ENCODE measurements around the gene THSD7A.

DNA sequence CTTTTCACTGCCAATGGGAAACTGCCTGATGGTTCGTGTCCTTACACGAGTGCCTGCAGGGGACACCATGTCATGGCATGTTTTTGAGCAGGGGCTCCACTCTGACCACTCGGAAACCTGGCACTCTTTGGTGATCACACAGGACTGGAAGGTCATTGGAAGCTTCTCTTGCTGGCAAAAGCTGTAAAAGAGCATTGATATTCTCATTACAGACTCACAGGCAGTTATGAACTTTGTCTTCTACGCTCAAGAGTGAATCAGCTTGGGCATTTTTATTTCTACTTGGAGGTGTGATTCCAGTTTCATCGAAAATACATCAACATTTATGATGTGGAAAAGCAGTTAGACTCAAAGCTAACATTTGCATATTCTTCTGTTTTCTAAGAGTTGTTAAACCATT lies 238.7 kb downstream of the THSD7A start:
- TF ChIP-seq, protein P1, sequence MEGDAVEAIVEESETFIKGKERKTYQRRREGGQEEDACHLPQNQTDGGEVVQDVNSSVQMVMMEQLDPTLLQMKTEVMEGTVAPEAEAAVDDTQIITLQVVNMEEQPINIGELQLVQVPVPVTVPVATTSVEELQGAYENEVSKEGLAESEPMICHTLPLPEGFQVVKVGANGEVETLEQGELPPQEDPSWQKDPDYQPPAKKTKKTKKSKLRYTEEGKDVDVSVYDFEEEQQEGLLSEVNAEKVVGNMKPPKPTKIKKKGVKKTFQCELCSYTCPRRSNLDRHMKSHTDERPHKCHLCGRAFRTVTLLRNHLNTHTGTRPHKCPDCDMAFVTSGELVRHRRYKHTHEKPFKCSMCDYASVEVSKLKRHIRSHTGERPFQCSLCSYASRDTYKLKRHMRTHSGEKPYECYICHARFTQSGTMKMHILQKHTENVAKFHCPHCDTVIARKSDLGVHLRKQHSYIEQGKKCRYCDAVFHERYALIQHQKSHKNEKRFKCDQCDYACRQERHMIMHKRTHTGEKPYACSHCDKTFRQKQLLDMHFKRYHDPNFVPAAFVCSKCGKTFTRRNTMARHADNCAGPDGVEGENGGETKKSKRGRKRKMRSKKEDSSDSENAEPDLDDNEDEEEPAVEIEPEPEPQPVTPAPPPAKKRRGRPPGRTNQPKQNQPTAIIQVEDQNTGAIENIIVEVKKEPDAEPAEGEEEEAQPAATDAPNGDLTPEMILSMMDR (IDR thresholded peaks at IDR 0.05): no peak
- TF ChIP-seq POLR2A (IDR thresholded peaks at IDR 0.05): no peak

All from lower leg skin (tissue), 3 donors.